Kidney epithelial cell (primary cell): Measurements from ENCODE around the gene SPTLC1. TPM values are rescaled to one million over a fixed set of nuclear protein-coding genes. Genes with fewer than 3 reads are reported as not detected.

ENCODE experiments used
- DNase-seq: peaks from one replicate; pipeline ENCODE4 v3.0.0-alpha.2; 2010; ENCODE audit warnings: low read depth
- H3K27me3 ChIP-seq: 2 replicates; pipeline ENCODE4 v1.6.0; 2011; ENCODE audit warnings: low read length; ENCODE audit not compliant: control insufficient read depth, insufficient read depth
- H3K36me3 ChIP-seq: 2 replicates; pipeline ENCODE4 v1.5.1; 2011; ENCODE audit warnings: low read length; ENCODE audit not compliant: control insufficient read depth, insufficient read depth
- H3K4me3 ChIP-seq: 2 replicates; pipeline ENCODE4 v1.5.1; 2011; ENCODE audit warnings: low read depth, mild to moderate bottlenecking, control low read depth, low read length
- CTCF ChIP-seq: IDR thresholded peaks from 2 replicates; pipeline ENCODE4 v1.5.1; 2011; ENCODE audit warnings: mild to moderate bottlenecking, moderate library complexity, low read length, control low read depth, inconsistent platforms; ENCODE audit not compliant: insufficient read depth, poor library complexity, severe bottlenecking
- total RNA-seq: library from RNA; depleted of rRNA; stranded (reverse); fragments of >200 nt; gene quantifications from 2 replicates; pipeline ENCODE4 v1.2.3, GENCODE V29; 2015

The SPTLC1 gene
- total RNA-seq, 1 donor from 2014 or later, result 103 TPM

- peaks cover 4% of the 10 kb centered on the region for H3K27me3 ChIP-seq
- H3K4me3 ChIP-seq, result no peak overlapping the region
- no peaks in the 10 kb centered on the region for H3K36me3 ChIP-seq
- DNase-seq, result no peak
- TF ChIP-seq CTCF, result no peak
Observed at GRCh38 chr9:91992461-91993041, 122.7 kb downstream of the SPTLC1 start.

- Histone ChIP-seq H3K27me3 (peaks cover 4% of the 10 kb centered on the region), H3K4me3 (no peak overlapping the region), H3K36me3 (no peaks in the 10 kb centered on the region)
- no peak for TF ChIP-seq CTCF
- no peak for DNase-seq
Observed at GRCh38 chr9:91991721-91992341, 123.4 kb downstream of the SPTLC1 start.

GRCh38 chr9:91986248-91986647, 129.0 kb downstream of the SPTLC1 start:
- TF ChIP-seq CTCF, result no peak
- no peak overlapping the region for H3K4me3 ChIP-seq
- no peaks in the 10 kb centered on the region for H3K27me3 ChIP-seq
- no peaks in the 10 kb centered on the region for H3K36me3 ChIP-seq
- no peak for DNase-seq

GRCh38 chr9:91985692-91986091, 129.5 kb downstream of the SPTLC1 start:
- no peak overlapping the region for H3K4me3 ChIP-seq
- DNase-seq, result no peak
- H3K27me3 ChIP-seq, result no peaks in the 10 kb centered on the region
- no peak for TF ChIP-seq CTCF
- no peaks in the 10 kb centered on the region for H3K36me3 ChIP-seq

Other genes starting within 250 kb of the SPTLC1 start
- 1.2 and 2.9 TPM in 2 replicates for gene ROR2, start 165.2 kb downstream of the SPTLC1 start, total RNA-seq
- gene IARS1, start 178.3 kb upstream of the SPTLC1 start, total RNA-seq, result 278 and 296 TPM in 2 replicates
- gene NOL8, start 209.9 kb upstream of the SPTLC1 start, total RNA-seq, result 29.2 TPM in 2 replicates
- 1.3 and 1.4 TPM in 2 replicates for gene CENPP, start 210.5 kb upstream of the SPTLC1 start, total RNA-seq